K562 (cell line): Measurements from ENCODE around the gene PGBD1. TPM values are rescaled to one million over a fixed set of nuclear protein-coding genes. Genes with fewer than 3 reads are reported as not detected.
A peak's percentile ranks its signal among the peaks of the same experiment; 100 is the strongest.

Experiments used
- ARNT ChIP-seq, 2 experiments: fragments of 450-650 bp; IDR thresholded peaks; 2 replicates each; pipeline ENCODE4 v1.6.1; 2016; ENCODE audit warnings: mild to moderate bottlenecking in 1 of 2
- BCL6 ChIP-seq: fragments of 250-450 bp; sonication (Bioruptor Pico); IDR thresholded peaks from 2 replicates; pipeline ENCODE4 v1.4.0; 2020
- CC2D1A ChIP-seq: fragments of 450-650 bp; IDR thresholded peaks from 2 replicates; pipeline ENCODE4 v1.6.1; 2017; ENCODE audit warnings: mild to moderate bottlenecking
- HDAC3 ChIP-seq: fragments of 450-650 bp; IDR thresholded peaks from 2 replicates; pipeline ENCODE4 v1.6.1; 2018; ENCODE audit warnings: borderline replicate concordance, mild to moderate bottlenecking, moderate library complexity; ENCODE audit not compliant: partially characterized antibody
- ILK ChIP-seq: fragments of 450-650 bp; IDR thresholded peaks from 2 replicates; pipeline ENCODE4 v1.6.1; 2016; ENCODE audit warnings: missing genetic modification characterization, low read depth, mild to moderate bottlenecking, missing compliant biosample characterization, moderate library complexity, borderline replicate concordance
- KAT8 ChIP-seq: fragments of 450-650 bp; IDR thresholded peaks from 2 replicates; pipeline ENCODE4 v1.6.1; 2016; ENCODE audit warnings: low read depth, mild to moderate bottlenecking
- POLR2B ChIP-seq: fragments of 450-650 bp; IDR thresholded peaks from 2 replicates; pipeline ENCODE4 v1.6.1; 2018; ENCODE audit warnings: low read depth; ENCODE audit not compliant: partially characterized antibody
- SMARCE1 ChIP-seq: fragments of 450-650 bp; IDR thresholded peaks from 2 replicates; pipeline ENCODE4 v1.7.1; 2016; ENCODE audit warnings: mild to moderate bottlenecking
- SRSF1 ChIP-seq: fragments of 200-400 bp; formaldehyde crosslinking; IDR thresholded peaks from 2 replicates; pipeline ENCODE4 v1.6.1; 2017; ENCODE audit warnings: mild to moderate bottlenecking, low read depth, low read length, moderate library complexity
- TRIM28 ChIP-seq: fragments of 450-650 bp; IDR thresholded peaks from 2 replicates; pipeline ENCODE4 v1.6.1; 2017
- WHSC1 ChIP-seq: IDR thresholded peaks from one replicate; pipeline ENCODE4 v1.6.1; 2012; ENCODE audit warnings: low read length, control low read depth, inconsistent platforms
- XRCC5 ChIP-seq: fragments of 200-400 bp; formaldehyde crosslinking; IDR thresholded peaks from 2 replicates; pipeline ENCODE4 v1.6.1; 2017; ENCODE audit warnings: low read depth, mild to moderate bottlenecking, low read length
- ZBTB34 ChIP-seq: fragments of 250-450 bp; sonication (Bioruptor Pico); IDR thresholded peaks from 2 replicates; pipeline ENCODE4 v1.8.0; 2021; ENCODE audit warnings: mild to moderate bottlenecking, moderate library complexity
- ZC3H8 ChIP-seq: fragments of 450-650 bp; IDR thresholded peaks from 2 replicates; pipeline ENCODE4 v1.6.1; 2017
- ZKSCAN8 ChIP-seq: fragments of 200-800 bp; sonication (Bioruptor generic); IDR thresholded peaks from 2 replicates; pipeline ENCODE4 v1.6.1; 2016; ENCODE audit warnings: missing genetic modification characterization, missing compliant biosample characterization
- ZMIZ1 ChIP-seq, 2 experiments: fragments of 150-350 bp in 1 of 2; IDR thresholded peaks; 2 replicates each; pipeline ENCODE4 v1.6.1; 2012 to 2016; ENCODE audit warnings: low read depth in 2 of 2, low read length in 2 of 2, mild to moderate bottlenecking in 1 of 2, moderate library complexity in 1 of 2
- ZSCAN29 ChIP-seq: fragments of 450-650 bp; IDR thresholded peaks from 2 replicates; pipeline ENCODE4 v1.6.1; 2017
- polyA plus RNA-seq, 8 experiments: library from polyadenylated mRNA; depleted of rRNA in 4 of 8; stranded (reverse) in 5 of 8; unstranded in 3 of 8; fragments of >200 nt; fragmentation: Nextera tagmentation in 2 of 8; fragmentation: Illumina TruSeq in 1 of 8; extraction: Ambion mirVana in 2 of 8; extraction: Trizol in 1 of 8; gene quantifications; 2 replicates each; pipeline versions ENCODE4 v1.2.1 to v1.2.3, GENCODE V29; 2011 to 2014; ENCODE audit warnings: inconsistent platforms in 1 of 8, missing spikeins in 1 of 8
- total RNA-seq, 7 experiments: library from RNA; depleted of rRNA in 6 of 7; stranded (reverse); fragments of >200 nt in 6 of 7; fragmentation: Illumina TruSeq in 2 of 7; extraction: Trizol in 2 of 7; gene quantifications; 2 replicates each; pipeline versions ENCODE4 v1.2.1 to v1.2.3, GENCODE V29; 2011 to 2021; ENCODE audit warnings: low replicate concordance in 1 of 7
- TF ChIP-seq, protein P1 (sequence below): IDR thresholded peaks from 3 replicates; pipeline ENCODE4 v1.6.1; 2011; ENCODE audit warnings: borderline replicate concordance, mild to moderate bottlenecking; ENCODE audit not compliant: insufficient read length, insufficient read depth
- TF ChIP-seq, protein P2 (sequence below): IDR thresholded peaks from 3 replicates; pipeline ENCODE4 v1.6.1; 2011; ENCODE audit warnings: borderline replicate concordance, mild to moderate bottlenecking, moderate library complexity; ENCODE audit not compliant: insufficient read length; ENCODE audit errors: extremely low read depth

PGBD1 gene
- total and polyA plus RNA-seq, 9 of the 15 experiments (the other 6 are each of a cell fraction or from before 2014, with no cell fraction given), result 3.3 to 9.0 (median 7.3) TPM

- TF ChIP-seq ZC3H8 (peak; percentile 85; the same call in 1 of the 2 replicates), ZKSCAN8 (CRISPR knock-in tag) (peak; percentile 70; the same call in 1 of the 2 replicates), ARNT (IDR thresholded peaks at IDR 0.05) (peak; percentile 87 to 91), POLR2B (peak; percentile 96), KAT8 (no peak), BCL6 (CRISPR knock-in tag) (no peak), ZMIZ1 (IDR thresholded peaks at IDR 0.05; ENCODE audit: low read depth in 2 of 2, low read length in 2 of 2) (no peak), CC2D1A (peak; percentile 94), SMARCE1 (peak; percentile 84), XRCC5 (peak; percentile 92), ZBTB34 (CRISPR knock-in tag) (no peak), SRSF1 (no peak), HDAC3 (peak; percentile 47), ZSCAN29 (peak; percentile 76), ILK (no peak), WHSC1 (peak; percentile 63), TRIM28 (peak; percentile 85; the same call in 1 of the 2 replicates)
- TF ChIP-seq, protein P1, sequence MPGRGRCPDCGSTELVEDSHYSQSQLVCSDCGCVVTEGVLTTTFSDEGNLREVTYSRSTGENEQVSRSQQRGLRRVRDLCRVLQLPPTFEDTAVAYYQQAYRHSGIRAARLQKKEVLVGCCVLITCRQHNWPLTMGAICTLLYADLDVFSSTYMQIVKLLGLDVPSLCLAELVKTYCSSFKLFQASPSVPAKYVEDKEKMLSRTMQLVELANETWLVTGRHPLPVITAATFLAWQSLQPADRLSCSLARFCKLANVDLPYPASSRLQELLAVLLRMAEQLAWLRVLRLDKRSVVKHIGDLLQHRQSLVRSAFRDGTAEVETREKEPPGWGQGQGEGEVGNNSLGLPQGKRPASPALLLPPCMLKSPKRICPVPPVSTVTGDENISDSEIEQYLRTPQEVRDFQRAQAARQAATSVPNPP, result no peak
- TF ChIP-seq, protein P2, sequence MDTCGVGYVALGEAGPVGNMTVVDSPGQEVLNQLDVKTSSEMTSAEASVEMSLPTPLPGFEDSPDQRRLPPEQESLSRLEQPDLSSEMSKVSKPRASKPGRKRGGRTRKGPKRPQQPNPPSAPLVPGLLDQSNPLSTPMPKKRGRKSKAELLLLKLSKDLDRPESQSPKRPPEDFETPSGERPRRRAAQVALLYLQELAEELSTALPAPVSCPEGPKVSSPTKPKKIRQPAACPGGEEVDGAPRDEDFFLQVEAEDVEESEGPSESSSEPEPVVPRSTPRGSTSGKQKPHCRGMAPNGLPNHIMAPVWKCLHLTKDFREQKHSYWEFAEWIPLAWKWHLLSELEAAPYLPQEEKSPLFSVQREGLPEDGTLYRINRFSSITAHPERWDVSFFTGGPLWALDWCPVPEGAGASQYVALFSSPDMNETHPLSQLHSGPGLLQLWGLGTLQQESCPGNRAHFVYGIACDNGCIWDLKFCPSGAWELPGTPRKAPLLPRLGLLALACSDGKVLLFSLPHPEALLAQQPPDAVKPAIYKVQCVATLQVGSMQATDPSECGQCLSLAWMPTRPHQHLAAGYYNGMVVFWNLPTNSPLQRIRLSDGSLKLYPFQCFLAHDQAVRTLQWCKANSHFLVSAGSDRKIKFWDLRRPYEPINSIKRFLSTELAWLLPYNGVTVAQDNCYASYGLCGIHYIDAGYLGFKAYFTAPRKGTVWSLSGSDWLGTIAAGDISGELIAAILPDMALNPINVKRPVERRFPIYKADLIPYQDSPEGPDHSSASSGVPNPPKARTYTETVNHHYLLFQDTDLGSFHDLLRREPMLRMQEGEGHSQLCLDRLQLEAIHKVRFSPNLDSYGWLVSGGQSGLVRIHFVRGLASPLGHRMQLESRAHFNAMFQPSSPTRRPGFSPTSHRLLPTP, result peak; percentile 85
Measured at GRCh38 chr6:28349892-28350737, 68.7 kb downstream of the PGBD1 start, which contains the start of gene ZKSCAN3 (continued).
